Measurements from ENCODE around the gene NSUN6.

The NSUN6 gene

GRCh38 chr10:18651324-18652007 is at the start of gene NSUN6:
Gene NSUN6, minus strand, starts transcription at chr10:18651587. Its CDS starts 384 bp downstream, at chr10:18651203.
- peak; percentile 89 for DNase-seq (ENCODE audit: low read depth)

GRCh38 chr10:18699849-18700840 is 48.8 kb upstream of the NSUN6 start:
- no peak for DNase-seq (ENCODE audit: low read depth)

GRCh38 chr10:18690541-18690940 is 39.2 kb upstream of the NSUN6 start:
- no peak for DNase-seq (ENCODE audit: low read depth)

- no peak for DNase-seq (ENCODE audit: low read depth)
These were observed 38.1 kb upstream of the NSUN6 start for GRCh38 chr10:18689498-18689897.

GRCh38 chr10:18687706-18688105 is 36.3 kb upstream of the NSUN6 start:
- DNase-seq (ENCODE audit: low read depth) = no peak

GRCh38 chr10:18687195-18687594 is 35.8 kb upstream of the NSUN6 start:
- no peak for DNase-seq (ENCODE audit: low read depth)

GRCh38 chr10:18685555-18685954 is 34.2 kb upstream of the NSUN6 start:
- no peak for DNase-seq (ENCODE audit: low read depth)

- DNase-seq (ENCODE audit: low read depth) = no peak
These were observed 33.6 kb upstream of the NSUN6 start for GRCh38 chr10:18684953-18685352.

- DNase-seq (ENCODE audit: low read depth) = no peak
These were observed 33.0 kb upstream of the NSUN6 start for GRCh38 chr10:18684416-18684815.

GRCh38 chr10:18683427-18683826 is 32.0 kb upstream of the NSUN6 start:
- DNase-seq (ENCODE audit: low read depth) = no peak

GRCh38 chr10:18681971-18682411 is 30.6 kb upstream of the NSUN6 start:
- no peak for DNase-seq (ENCODE audit: low read depth)

GRCh38 chr10:18681366-18681765 is 30.0 kb upstream of the NSUN6 start:
- DNase-seq (ENCODE audit: low read depth) = no peak

- no peak for DNase-seq (ENCODE audit: low read depth)
These were observed 29.4 kb upstream of the NSUN6 start for GRCh38 chr10:18680754-18681153.

- DNase-seq (ENCODE audit: low read depth) = no peak
These were observed 23.9 kb upstream of the NSUN6 start for GRCh38 chr10:18675086-18675801.

GRCh38 chr10:18668026-18668425 is 16.6 kb upstream of the NSUN6 start:
- DNase-seq (ENCODE audit: low read depth) = no peak

- no peak for DNase-seq (ENCODE audit: low read depth)
These were observed 15.4 kb upstream of the NSUN6 start for GRCh38 chr10:18666810-18667209.

- no peak for DNase-seq (ENCODE audit: low read depth)
These were observed 14.6 kb upstream of the NSUN6 start for GRCh38 chr10:18665815-18666558.

GRCh38 chr10:18664841-18665478 is 13.6 kb upstream of the NSUN6 start:
- no peak for DNase-seq (ENCODE audit: low read depth)

- DNase-seq (ENCODE audit: low read depth) = no peak
These were observed 9.5 kb upstream of the NSUN6 start for GRCh38 chr10:18660816-18661431.

- DNase-seq (ENCODE audit: low read depth) = no peak
These were observed 8.6 kb upstream of the NSUN6 start for GRCh38 chr10:18659819-18660535.

Data from activated T-helper 9 cell treated with anti-CD3 and anti-CD28 coated beads, Interleukin-2, amount 50 U/mL, for 16 hours (primary cell).